Loucy (cell line): Measurements from ENCODE around the gene CDYL.

Source experiments
- EZH2phosphoT487 ChIP-seq: fragments of 200-600 bp; IDR thresholded peaks from 2 replicates; pipeline ENCODE4 v1.6.1; 2018; ENCODE audit warnings: antibody characterized with exemption, mild to moderate bottlenecking, moderate library complexity, borderline replicate concordance
- TF ChIP-seq, protein P1 (sequence below): fragments of 200-600 bp; sonication (generic); conservative IDR thresholded peaks from 2 replicates; pipeline ENCODE4 v1.5.1; 2014; ENCODE audit warnings: mild to moderate bottlenecking, antibody characterized with exemption, low read length

DNA sequence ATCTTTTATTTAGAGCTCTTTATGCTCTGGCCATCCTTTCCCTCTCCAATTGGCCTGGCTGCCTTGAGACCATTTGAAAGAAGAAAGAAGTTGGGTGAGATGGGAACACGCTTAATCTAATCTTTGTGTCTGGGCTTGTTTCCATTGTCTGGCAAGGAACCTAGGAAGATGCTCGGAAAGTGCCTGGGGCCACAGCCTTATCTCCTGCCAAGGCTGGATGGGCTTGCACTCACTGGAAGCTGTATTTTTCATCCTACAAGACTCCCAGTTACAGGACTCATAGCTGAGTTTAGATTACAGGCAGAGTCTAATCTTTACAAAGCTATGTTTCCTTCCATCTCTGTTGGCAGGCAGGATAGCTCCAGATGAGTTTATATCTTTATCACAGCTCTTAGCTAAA lies 33.1 kb upstream of the CDYL start:
- TF ChIP-seq, protein P1, sequence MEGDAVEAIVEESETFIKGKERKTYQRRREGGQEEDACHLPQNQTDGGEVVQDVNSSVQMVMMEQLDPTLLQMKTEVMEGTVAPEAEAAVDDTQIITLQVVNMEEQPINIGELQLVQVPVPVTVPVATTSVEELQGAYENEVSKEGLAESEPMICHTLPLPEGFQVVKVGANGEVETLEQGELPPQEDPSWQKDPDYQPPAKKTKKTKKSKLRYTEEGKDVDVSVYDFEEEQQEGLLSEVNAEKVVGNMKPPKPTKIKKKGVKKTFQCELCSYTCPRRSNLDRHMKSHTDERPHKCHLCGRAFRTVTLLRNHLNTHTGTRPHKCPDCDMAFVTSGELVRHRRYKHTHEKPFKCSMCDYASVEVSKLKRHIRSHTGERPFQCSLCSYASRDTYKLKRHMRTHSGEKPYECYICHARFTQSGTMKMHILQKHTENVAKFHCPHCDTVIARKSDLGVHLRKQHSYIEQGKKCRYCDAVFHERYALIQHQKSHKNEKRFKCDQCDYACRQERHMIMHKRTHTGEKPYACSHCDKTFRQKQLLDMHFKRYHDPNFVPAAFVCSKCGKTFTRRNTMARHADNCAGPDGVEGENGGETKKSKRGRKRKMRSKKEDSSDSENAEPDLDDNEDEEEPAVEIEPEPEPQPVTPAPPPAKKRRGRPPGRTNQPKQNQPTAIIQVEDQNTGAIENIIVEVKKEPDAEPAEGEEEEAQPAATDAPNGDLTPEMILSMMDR, result no peak
- TF ChIP-seq EZH2phosphoT487, result no peak
